Suprapubic skin (tissue), 4 donors: ENCODE data around the gene ZSCAN31. TPM values are rescaled to one million over a fixed set of nuclear protein-coding genes. Genes with fewer than 3 reads are reported as not detected.

Experiments
- DNase-seq, 2 donors: peaks; one replicate each; pipeline ENCODE4 v3.0.0-alpha.2; 2019; ENCODE audit warnings: low spot score in 2 of 2
- H3K27ac ChIP-seq: fragments of 200-600 bp; sonication (generic); one replicate; pipeline ENCODE4 v1.5.1; 2019
- H3K27me3 ChIP-seq: fragments of 200-600 bp; sonication (generic); one replicate; pipeline ENCODE4 v1.5.1; 2019
- H3K36me3 ChIP-seq: fragments of 200-600 bp; sonication (generic); one replicate; pipeline ENCODE4 v1.5.1; 2019
- H3K4me1 ChIP-seq: fragments of 200-600 bp; sonication (generic); one replicate; pipeline ENCODE4 v1.5.1; 2019
- H3K4me3 ChIP-seq: fragments of 200-600 bp; sonication (generic); one replicate; pipeline ENCODE4 v1.5.1; 2019; ENCODE audit warnings: mild to moderate bottlenecking
- H3K9me3 ChIP-seq: fragments of 200-600 bp; sonication (generic); one replicate; pipeline ENCODE4 v1.5.1; 2019
- EP300 ChIP-seq: sonication (generic); formaldehyde crosslinking; IDR thresholded peaks from one replicate; pipeline ENCODE4 v1.6.1; 2017; ENCODE audit warnings: antibody characterized with exemption
- POLR2A ChIP-seq, 2 donors: fragments of 450-650 bp; IDR thresholded peaks; one replicate each; pipeline ENCODE4 v1.6.1; 2017; ENCODE audit warnings: antibody characterized with exemption in 2 of 2, mild to moderate bottlenecking in 2 of 2, moderate library complexity in 2 of 2
- POLR2AphosphoS5 ChIP-seq, 3 donors: sonication (generic); formaldehyde crosslinking; IDR thresholded peaks; one replicate each; pipeline ENCODE4 v1.6.1; 2017; ENCODE audit warnings: antibody characterized with exemption in 3 of 3
- WGBS: methylation state at CpG from one replicate; pipeline ENCODE4 v1.1.5; 2018; 5-methylcytosine and 5-hydroxymethylcytosine counted together
- total RNA-seq, 4 donors: library from RNA; depleted of rRNA; stranded (reverse); fragments of >200 nt; gene quantifications; one replicate each; pipeline ENCODE4 v1.1.0, GENCODE V29; 2016
- TF ChIP-seq, protein P1 (sequence below), 2 donors: fragments of 200-600 bp in 1 of 2; fragments of 450-650 bp in 1 of 2; sonication (generic) in 1 of 2; IDR thresholded peaks; one replicate each; pipeline ENCODE4 v1.5.1; 2016 to 2019; ENCODE audit warnings: antibody characterized with exemption in 2 of 2, mild to moderate bottlenecking in 1 of 2, moderate library complexity in 1 of 2

Gene ZSCAN31
- total RNA-seq, result 10 to 100 TPM in 3 of 4 donors, 1 to 10 TPM in 1; 2.8 to 11.3 (median 10.7) TPM

DNA sequence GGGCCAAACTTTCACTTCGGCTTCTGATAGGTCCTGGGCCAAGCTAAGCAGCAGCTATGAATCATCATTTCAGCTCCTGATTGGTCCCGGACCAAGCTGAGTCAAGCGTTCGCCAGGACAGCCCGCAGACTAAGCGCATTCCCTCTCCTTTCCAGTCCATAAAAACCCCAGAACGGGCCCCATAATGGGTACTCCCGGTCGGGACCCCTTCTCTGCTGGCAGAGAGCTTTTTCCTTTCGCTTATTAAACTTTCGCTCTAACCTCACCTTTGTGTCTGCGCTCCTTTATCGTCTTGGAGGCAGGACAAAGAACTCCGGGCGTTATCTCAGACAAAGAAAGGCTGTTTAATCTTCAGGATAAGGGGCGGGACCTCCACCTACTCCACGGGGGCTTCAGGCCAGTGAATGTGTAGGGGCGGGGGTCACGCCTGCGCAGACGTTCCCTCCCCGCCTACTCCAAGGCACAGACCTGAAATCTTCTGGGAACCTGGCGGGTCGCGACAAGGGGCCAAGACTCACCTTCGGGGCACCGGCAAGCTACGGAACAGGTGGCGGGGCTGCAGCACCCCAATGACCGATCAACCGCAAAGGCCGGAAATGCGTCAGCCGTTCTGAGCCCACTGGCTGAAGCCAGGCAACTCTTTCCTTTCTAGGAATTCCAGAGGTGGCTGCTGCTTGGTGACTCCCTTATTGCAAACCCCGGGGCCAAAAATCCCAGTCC, at the start of gene ZSCAN31:
ZSCAN31 (minus strand) TSS at position 585 of the 720 bp plus-strand sequence. CDS start 6,465 bp downstream, outside the sequence.
- peak; percentile 97 to 98 for DNase-seq
- Histone ChIP-seq H3K4me3 (peak within 1 kb of the TSS; percentile 92), H3K27ac (peak within 1 kb of the TSS; percentile 94), H3K4me1 (peaks cover 15% of the 10 kb centered on the region), H3K27me3 (no peaks in the 10 kb centered on the region), H3K36me3 (no peaks in the 10 kb centered on the region), H3K9me3 (no peaks in the 10 kb centered on the region)
- TF ChIP-seq POLR2AphosphoS5 (IDR thresholded peaks at IDR 0.05), result peak in 1 of 3 donors; percentile 45
- peak in 1 of 2 donors; percentile 85 for TF ChIP-seq POLR2A (IDR thresholded peaks at IDR 0.05)
- TF ChIP-seq, protein P1, sequence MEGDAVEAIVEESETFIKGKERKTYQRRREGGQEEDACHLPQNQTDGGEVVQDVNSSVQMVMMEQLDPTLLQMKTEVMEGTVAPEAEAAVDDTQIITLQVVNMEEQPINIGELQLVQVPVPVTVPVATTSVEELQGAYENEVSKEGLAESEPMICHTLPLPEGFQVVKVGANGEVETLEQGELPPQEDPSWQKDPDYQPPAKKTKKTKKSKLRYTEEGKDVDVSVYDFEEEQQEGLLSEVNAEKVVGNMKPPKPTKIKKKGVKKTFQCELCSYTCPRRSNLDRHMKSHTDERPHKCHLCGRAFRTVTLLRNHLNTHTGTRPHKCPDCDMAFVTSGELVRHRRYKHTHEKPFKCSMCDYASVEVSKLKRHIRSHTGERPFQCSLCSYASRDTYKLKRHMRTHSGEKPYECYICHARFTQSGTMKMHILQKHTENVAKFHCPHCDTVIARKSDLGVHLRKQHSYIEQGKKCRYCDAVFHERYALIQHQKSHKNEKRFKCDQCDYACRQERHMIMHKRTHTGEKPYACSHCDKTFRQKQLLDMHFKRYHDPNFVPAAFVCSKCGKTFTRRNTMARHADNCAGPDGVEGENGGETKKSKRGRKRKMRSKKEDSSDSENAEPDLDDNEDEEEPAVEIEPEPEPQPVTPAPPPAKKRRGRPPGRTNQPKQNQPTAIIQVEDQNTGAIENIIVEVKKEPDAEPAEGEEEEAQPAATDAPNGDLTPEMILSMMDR (IDR thresholded peaks at IDR 0.05), result no peak
- no peak for TF ChIP-seq EP300
- WGBS, result 0% methylated on average over 30 of the region's 35 CpGs

DNA sequence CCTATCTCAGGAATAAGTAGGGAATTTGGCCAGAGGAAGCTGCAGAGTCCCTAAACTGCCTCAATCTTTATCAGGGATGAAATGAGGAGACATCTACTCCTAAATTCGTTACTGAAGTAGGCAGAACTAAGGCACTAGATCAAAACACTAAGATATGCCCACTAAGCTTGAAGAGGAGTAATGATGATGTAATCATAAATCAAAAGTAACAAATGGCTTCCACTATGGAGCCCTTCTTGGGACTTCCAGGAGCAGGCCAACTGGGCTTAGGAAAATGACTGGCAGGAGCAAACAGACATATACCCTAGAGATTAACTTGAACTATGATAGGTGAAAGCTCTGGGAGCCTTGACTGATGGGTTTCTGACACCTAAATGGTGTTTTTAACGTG, 48.2 kb upstream of the ZSCAN31 start:
- Histone ChIP-seq H3K4me3 (no peak overlapping the region), H3K9me3 (no peaks in the 10 kb centered on the region), H3K27me3 (no peaks in the 10 kb centered on the region), H3K4me1 (peaks cover 13% of the 10 kb centered on the region), H3K36me3 (peaks cover 29% of the 10 kb centered on the region), H3K27ac (no peak overlapping the region)
- TF ChIP-seq POLR2A (IDR thresholded peaks at IDR 0.05) (no peak), POLR2AphosphoS5 (IDR thresholded peaks at IDR 0.05) (no peak), EP300 (no peak)
- DNase-seq, result no peak
- 68% methylated on average over 2 of the region's 2 CpGs for WGBS

DNA sequence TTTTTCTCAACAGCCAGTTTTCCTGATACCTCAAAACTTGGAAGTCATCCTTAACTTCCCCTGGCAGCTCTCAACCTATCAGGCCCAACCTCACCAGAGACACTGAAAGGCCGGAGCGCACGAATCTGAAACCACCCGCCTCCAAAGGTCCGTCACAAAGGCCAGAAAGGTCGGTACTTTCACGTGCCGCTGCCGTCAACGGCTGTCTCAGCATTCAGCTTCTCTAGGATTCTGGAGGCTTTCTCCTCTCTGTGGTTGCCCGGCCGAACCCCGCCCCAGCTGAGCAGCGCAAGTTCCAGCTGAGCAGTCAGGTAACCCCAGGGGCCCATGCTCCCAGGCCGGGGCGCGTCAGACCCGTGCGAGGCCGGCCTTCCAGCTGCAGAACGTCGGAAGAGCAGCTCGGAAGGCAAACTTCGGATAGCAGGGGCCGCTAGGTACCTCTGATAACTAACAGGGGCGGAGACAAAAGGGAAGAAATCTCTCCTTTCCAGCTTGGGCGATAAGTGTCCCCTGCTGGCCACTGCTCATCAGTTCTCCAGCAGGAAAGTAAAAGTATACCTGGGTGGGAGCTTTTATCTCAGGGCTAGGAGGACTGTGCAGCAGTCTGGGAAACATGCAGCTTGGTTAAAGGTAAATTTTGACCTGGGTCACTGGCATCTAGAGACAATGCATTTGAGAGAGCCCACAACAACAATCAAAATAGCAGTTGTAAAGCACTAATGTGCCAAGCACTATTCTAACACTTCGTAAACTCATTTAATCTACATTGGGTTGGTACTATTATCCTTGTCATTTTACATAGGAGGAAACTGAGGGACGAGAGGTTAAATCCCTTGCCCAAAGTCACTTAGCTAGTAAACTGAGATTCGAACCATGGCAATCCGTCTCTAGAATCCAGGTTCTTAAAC, 47.5 kb upstream of the ZSCAN31 start:
- H3K27me3 ChIP-seq, result no peaks in the 10 kb centered on the region
- peak overlapping the region; percentile 48 for H3K4me3 ChIP-seq
- H3K4me1 ChIP-seq, result peaks cover 13% of the 10 kb centered on the region
- peaks cover 5% of the 10 kb centered on the region for H3K9me3 ChIP-seq
- peak overlapping the region; percentile 42 for H3K27ac ChIP-seq
- DNase-seq, result peak; percentile 79 to 90
- 28% methylated on average over 30 of the region's 31 CpGs for WGBS
- peaks cover 25% of the 10 kb centered on the region for H3K36me3 ChIP-seq
- TF ChIP-seq EP300 (no peak), POLR2A (IDR thresholded peaks at IDR 0.05) (no peak), POLR2AphosphoS5 (IDR thresholded peaks at IDR 0.05) (no peak)
- TF ChIP-seq, protein P1 (IDR thresholded peaks at IDR 0.05), result no peak

DNA sequence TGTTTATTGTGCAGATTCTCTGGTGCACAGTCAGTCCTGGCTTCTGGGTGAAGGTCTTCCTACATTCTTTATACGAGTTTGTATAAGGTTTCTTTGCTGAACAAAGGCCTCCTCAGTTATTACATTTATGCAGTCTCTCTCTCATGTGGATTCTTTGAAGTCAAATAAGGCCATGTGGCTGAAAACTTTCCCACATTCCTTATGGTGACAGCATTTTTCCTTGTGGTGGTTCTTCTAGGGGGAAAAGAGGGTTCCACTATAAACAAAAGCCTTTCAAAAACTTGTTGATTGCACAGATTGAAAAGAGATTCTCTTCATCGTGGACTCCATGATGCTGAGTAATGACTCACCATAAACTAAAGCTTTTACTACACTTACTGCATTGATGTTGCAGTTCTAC, 44.4 kb upstream of the ZSCAN31 start:
- no peak for DNase-seq
- H3K27me3 ChIP-seq, result no peaks in the 10 kb centered on the region
- TF ChIP-seq POLR2AphosphoS5 (IDR thresholded peaks at IDR 0.05), result no peak
- no peak for TF ChIP-seq POLR2A (IDR thresholded peaks at IDR 0.05)
- TF ChIP-seq, protein P1 (IDR thresholded peaks at IDR 0.05), result no peak
- 87% methylated on average over 2 of the region's 2 CpGs for WGBS
- no peak overlapping the region for H3K4me3 ChIP-seq
- peaks cover 17% of the 10 kb centered on the region for H3K36me3 ChIP-seq
- peaks cover 5% of the 10 kb centered on the region for H3K9me3 ChIP-seq
- no peak overlapping the region for H3K27ac ChIP-seq
- peaks cover 13% of the 10 kb centered on the region for H3K4me1 ChIP-seq

DNA sequence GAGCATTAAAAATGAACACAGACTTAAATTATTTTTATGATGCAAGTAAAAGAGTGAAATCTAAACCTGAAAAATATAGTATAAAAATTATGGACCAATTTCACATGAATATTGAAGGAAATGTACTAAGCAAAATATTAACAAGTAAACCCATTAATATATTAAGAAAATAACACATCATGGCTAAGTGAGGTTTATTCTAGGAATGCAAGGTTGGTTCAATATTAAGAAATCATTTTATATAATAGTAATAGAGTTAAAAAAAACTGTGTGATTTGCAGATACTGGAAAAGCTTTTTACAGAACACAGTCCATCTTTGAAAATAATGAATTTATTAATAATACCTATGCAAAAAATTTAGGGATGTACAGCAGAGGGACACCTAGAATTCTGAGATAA, 42.7 kb upstream of the ZSCAN31 start:
- H3K36me3 ChIP-seq, result peaks cover 17% of the 10 kb centered on the region

More for the DNA sequence above, 42.7 kb upstream of the ZSCAN31 start:
- no peak for DNase-seq
- Histone ChIP-seq H3K27me3 (no peaks in the 10 kb centered on the region), H3K4me1 (peaks cover 12% of the 10 kb centered on the region), H3K9me3 (peaks cover 5% of the 10 kb centered on the region), H3K27ac (no peak overlapping the region), H3K4me3 (no peak overlapping the region)
- TF ChIP-seq POLR2A (IDR thresholded peaks at IDR 0.05) (no peak), POLR2AphosphoS5 (IDR thresholded peaks at IDR 0.05) (no peak), EP300 (no peak)
- TF ChIP-seq, protein P1 (IDR thresholded peaks at IDR 0.05), result no peak
